Measurements from ENCODE around the gene NR2F1. TPM values are rescaled to one million over a fixed set of nuclear protein-coding genes. Genes with fewer than 3 reads are reported as not detected.

NR2F1 gene
- total RNA-seq, 1 experiment from 2014 or later, result 1.3 TPM

- H3K4me3 ChIP-seq, result no peak overlapping the region
- H3K79me2 ChIP-seq (ENCODE audit: low read depth), result no peaks in the 10 kb centered on the region; the same call in 1 of the 2 replicates
- H4K20me1 ChIP-seq (ENCODE audit: insufficient read depth), result no peaks in the 10 kb centered on the region
- H3F3A ChIP-seq (ENCODE audit: insufficient read depth, low read depth), result no peaks in the 10 kb centered on the region
- DNase-seq, result no peak
- H3K4me2 ChIP-seq, result no peak overlapping the region
- H3K27ac ChIP-seq, result no peak overlapping the region
- ChIA-PET CTCF (no interaction called here), POLR2A (ENCODE audit: unreplicated experiment) (no interaction called here)
- H3K9me3 ChIP-seq (ENCODE audit: insufficient read depth, low read depth), result peaks cover 7% of the 10 kb centered on the region; the same call in 1 of the 2 replicates
- peaks cover 7% of the 10 kb centered on the region; the same call in 1 of the 2 replicates for H3K36me3 ChIP-seq (ENCODE audit: low read depth)
- BruUV-seq (replicated peaks), result no TSS peak
- TF ChIP-seq EZH2 (IDR thresholded peaks at IDR 0.05; ENCODE audit: low read depth) (no peak), CTCF (conservative IDR thresholded peaks at IDR 0.05) (no peak)
- no peak overlapping the region for H2AFZ ChIP-seq
- no peaks in the 10 kb centered on the region for H3K9me2 ChIP-seq (ENCODE audit: insufficient read depth)
- no peaks in the 10 kb centered on the region for H3K27me3 ChIP-seq (ENCODE audit: insufficient read depth, low read depth)
- H3K4me1 ChIP-seq (replicated peaks; ENCODE audit: insufficient read depth), result no peaks in the 10 kb centered on the region; the same call in 1 of the 2 replicates
- intact Hi-C loops (cut with micrococcal nuclease; ENCODE audit: unreplicated experiment), result no loop called here
Measured at GRCh38 chr5:93569300-93570160, 13.5 kb upstream of the NR2F1 start.

- no peak overlapping the region for H3K4me3 ChIP-seq
- no peaks in the 10 kb centered on the region for H4K20me1 ChIP-seq (ENCODE audit: insufficient read depth)
- CTCF ChIA-PET, result no interaction called here
- TF ChIP-seq CTCF (conservative IDR thresholded peaks at IDR 0.05) (no peak), EZH2 (IDR thresholded peaks at IDR 0.05; ENCODE audit: low read depth) (no peak)
- H3K4me2 ChIP-seq, result no peak overlapping the region
- peaks cover 4% of the 10 kb centered on the region for H3K79me2 ChIP-seq (ENCODE audit: low read depth)
- H3K9me3 ChIP-seq (ENCODE audit: insufficient read depth, low read depth), result peaks cover 7% of the 10 kb centered on the region; the same call in 1 of the 2 replicates
- no peak overlapping the region for H2AFZ ChIP-seq
- intact Hi-C loops (cut with micrococcal nuclease; ENCODE audit: unreplicated experiment), result no loop called here
- H3F3A ChIP-seq (ENCODE audit: insufficient read depth, low read depth), result no peaks in the 10 kb centered on the region
- BruUV-seq (replicated peaks), result no TSS peak
- peaks cover 7% of the 10 kb centered on the region; the same call in 1 of the 2 replicates for H3K36me3 ChIP-seq (ENCODE audit: low read depth)
- no peaks in the 10 kb centered on the region for H3K27me3 ChIP-seq (ENCODE audit: insufficient read depth, low read depth)
- DNase-seq, result no peak
- POLR2A ChIA-PET (ENCODE audit: unreplicated experiment), result no interaction called here
- no peak overlapping the region for H3K27ac ChIP-seq
- no peaks in the 10 kb centered on the region for H3K4me1 ChIP-seq (replicated peaks; ENCODE audit: insufficient read depth)
- no peaks in the 10 kb centered on the region for H3K9me2 ChIP-seq (ENCODE audit: insufficient read depth)
Measured at GRCh38 chr5:93570294-93571113, 12.5 kb upstream of the NR2F1 start.

- H3K36me3 ChIP-seq (ENCODE audit: low read depth), result peaks cover 7% of the 10 kb centered on the region; the same call in 1 of the 2 replicates
- no TSS peak for BruUV-seq (replicated peaks)
- H4K20me1 ChIP-seq (ENCODE audit: insufficient read depth), result no peaks in the 10 kb centered on the region
- intact Hi-C loops (cut with micrococcal nuclease; ENCODE audit: unreplicated experiment), result no loop called here
- no peaks in the 10 kb centered on the region for H3K9me2 ChIP-seq (ENCODE audit: insufficient read depth)
- peaks cover 7% of the 10 kb centered on the region; the same call in 1 of the 2 replicates for H3K9me3 ChIP-seq (ENCODE audit: insufficient read depth, low read depth)
- TF ChIP-seq CTCF (conservative IDR thresholded peaks at IDR 0.05), result no peak
- no peak for TF ChIP-seq EZH2 (IDR thresholded peaks at IDR 0.05; ENCODE audit: low read depth)
- no peaks in the 10 kb centered on the region for H3K4me1 ChIP-seq (replicated peaks; ENCODE audit: insufficient read depth)
- DNase-seq, result no peak
- ChIA-PET CTCF (no interaction called here), POLR2A (ENCODE audit: unreplicated experiment) (no interaction called here)
- H3K4me2 ChIP-seq, result no peak overlapping the region
- H3K4me3 ChIP-seq, result no peak overlapping the region
- no peaks in the 10 kb centered on the region for H3F3A ChIP-seq (ENCODE audit: insufficient read depth, low read depth)
- no peak overlapping the region for H2AFZ ChIP-seq
- no peaks in the 10 kb centered on the region for H3K27me3 ChIP-seq (ENCODE audit: insufficient read depth, low read depth)
- peaks cover 10% of the 10 kb centered on the region for H3K79me2 ChIP-seq (ENCODE audit: low read depth)
- no peak overlapping the region for H3K27ac ChIP-seq
Measured at GRCh38 chr5:93571114-93571949, 11.7 kb upstream of the NR2F1 start.
